Memory B cell (primary cell): Measurements from ENCODE around the gene EPB41.
"Not testable (repeated sequence)": the region's sequence is repeated elsewhere in the genome, so short reads cannot be mapped to it uniquely, and the experiment has no call there.

Experiments used
- ATAC-seq: fragments of 150-1000 bp; cut with Tn5 transposase; 2 replicates; pipeline ENCODE4 v1.10.0; 2021; ENCODE audit warnings: low read depth, mild to moderate bottlenecking, moderate library complexity
- DNase-seq, 2 donors: peaks; one replicate each; pipeline ENCODE4 v3.0.0; 2022; ENCODE audit warnings: low spot score in 2 of 2
- H3K27ac Mint-ChIP-seq: one replicate; pipeline ENCODE4 v1.8.0; 2022; ENCODE audit warnings: mild to moderate bottlenecking, moderate library complexity, mixed read lengths
- H3K27me3 Mint-ChIP-seq: one replicate; pipeline ENCODE4 v1.8.0; 2022; ENCODE audit warnings: mixed read lengths
- H3K36me3 Mint-ChIP-seq: one replicate; pipeline ENCODE4 v1.8.0; 2022; ENCODE audit warnings: mild to moderate bottlenecking, mixed read lengths
- H3K4me1 Mint-ChIP-seq: one replicate; pipeline ENCODE4 v1.8.0; 2022; ENCODE audit warnings: mixed read lengths
- H3K4me3 Mint-ChIP-seq: one replicate; pipeline ENCODE4 v1.8.0; 2022; ENCODE audit warnings: mild to moderate bottlenecking, moderate library complexity, mixed read lengths
- H3K9me3 Mint-ChIP-seq: one replicate; pipeline ENCODE4 v1.8.0; 2022; ENCODE audit warnings: mixed read lengths

The EPB41 gene

DNA sequence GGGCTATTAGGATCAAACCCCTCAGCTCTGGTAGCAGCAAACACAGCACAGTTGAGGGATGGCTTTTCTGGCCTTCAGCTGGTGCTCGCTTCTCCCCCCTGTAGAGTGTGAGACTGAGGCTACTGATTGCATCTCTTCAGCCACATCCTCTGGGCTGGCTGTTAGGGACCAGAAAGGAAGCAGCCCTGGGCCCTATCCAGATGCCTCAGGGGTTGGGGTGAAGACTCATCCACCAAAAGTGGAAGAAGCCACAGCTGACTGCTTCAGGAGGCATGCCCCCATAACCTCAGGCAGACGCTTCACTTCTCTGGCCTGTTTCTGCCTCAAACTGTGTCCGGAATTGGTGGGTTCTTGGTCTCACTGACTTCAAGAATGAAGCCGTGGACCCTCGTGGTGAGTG, 215.5 kb downstream of the EPB41 start:
- no peak overlapping the region for H3K27ac Mint-ChIP-seq
- DNase-seq: no peak

GRCh38 chr1:29131056-29131455, 216.7 kb downstream of the EPB41 start:
- H3K27me3 Mint-ChIP-seq, DNase-seq, H3K9me3 Mint-ChIP-seq, H3K27ac Mint-ChIP-seq, H3K4me3 Mint-ChIP-seq, H3K4me1 Mint-ChIP-seq, ATAC-seq, H3K36me3 Mint-ChIP-seq: not testable (repeated sequence)

More for the DNA sequence above, 215.5 kb downstream of the EPB41 start:
- H3K4me3 Mint-ChIP-seq: no peak overlapping the region
- H3K36me3 Mint-ChIP-seq: peaks cover 3% of the 10 kb centered on the region
- peaks cover 12% of the 10 kb centered on the region for H3K27me3 Mint-ChIP-seq
- H3K9me3 Mint-ChIP-seq: no peaks in the 10 kb centered on the region
- peaks cover 8% of the 10 kb centered on the region for H3K4me1 Mint-ChIP-seq
- no peak for ATAC-seq

DNA sequence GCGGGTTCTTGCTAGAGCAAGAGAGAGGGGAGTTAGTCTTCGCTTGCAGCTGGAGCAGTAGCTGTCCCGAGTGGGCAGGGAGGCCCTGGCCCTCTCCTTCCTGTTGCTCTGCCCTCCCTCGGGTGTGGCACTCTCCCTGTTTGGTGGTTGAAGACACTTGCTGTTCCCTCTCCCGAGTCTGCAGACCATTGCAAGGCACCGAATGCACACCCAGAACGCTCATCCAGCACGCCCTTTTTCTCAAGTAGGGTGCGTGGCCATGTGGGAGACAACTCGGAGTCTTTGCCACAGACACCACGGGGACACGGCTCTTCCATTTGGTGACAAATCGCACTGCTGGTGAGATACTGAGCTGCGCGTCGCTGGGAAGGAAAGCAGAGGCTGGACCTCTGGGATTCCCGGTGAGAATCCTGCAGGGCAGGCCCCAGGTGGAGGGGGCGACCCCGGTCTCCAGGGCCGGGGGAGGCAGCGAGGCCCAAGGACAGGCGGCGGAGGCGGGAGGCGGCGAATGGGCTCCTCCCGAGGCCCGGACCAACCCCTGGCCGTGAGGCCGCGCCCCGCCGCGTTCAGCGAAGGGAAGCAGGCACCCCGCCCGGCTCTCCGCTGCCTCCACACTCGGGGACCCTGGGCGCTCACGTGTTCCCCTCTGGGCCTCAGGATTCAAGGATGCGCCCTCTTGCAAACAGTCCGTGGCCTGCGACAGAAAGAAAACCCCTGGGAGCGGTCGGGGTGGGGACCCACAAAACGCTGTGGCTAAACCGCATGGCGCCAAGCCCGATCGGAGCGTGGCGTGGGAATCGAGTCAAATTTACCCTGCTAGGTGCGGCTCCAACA, 219.7 kb downstream of the EPB41 start:
- DNase-seq (no peak), ATAC-seq (no peak)
- Mint-ChIP-seq H3K9me3 (no peaks in the 10 kb centered on the region), H3K4me3 (no peak overlapping the region), H3K36me3 (no peaks in the 10 kb centered on the region), H3K27me3 (peaks cover 2% of the 10 kb centered on the region), H3K4me1 (no peaks in the 10 kb centered on the region), H3K27ac (no peak overlapping the region)

DNA sequence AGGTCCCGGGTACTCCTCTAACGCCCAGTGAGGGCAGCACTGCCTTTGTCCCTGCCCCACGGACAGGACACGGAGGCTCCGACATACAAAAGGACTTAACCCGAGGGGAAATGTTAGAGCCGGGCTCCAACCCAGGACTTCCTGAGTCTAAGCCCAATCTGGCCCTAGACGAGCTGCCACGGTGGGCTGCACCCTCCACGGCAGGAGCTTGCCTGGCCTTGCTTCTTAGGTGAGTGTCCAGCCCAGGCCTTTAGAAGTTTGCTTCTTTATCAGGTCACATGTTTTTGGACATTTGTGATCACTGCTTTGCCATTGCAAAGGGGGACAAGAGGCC, 220.3 kb downstream of the EPB41 start:
- H3K4me3 Mint-ChIP-seq: no peak overlapping the region

DNA sequence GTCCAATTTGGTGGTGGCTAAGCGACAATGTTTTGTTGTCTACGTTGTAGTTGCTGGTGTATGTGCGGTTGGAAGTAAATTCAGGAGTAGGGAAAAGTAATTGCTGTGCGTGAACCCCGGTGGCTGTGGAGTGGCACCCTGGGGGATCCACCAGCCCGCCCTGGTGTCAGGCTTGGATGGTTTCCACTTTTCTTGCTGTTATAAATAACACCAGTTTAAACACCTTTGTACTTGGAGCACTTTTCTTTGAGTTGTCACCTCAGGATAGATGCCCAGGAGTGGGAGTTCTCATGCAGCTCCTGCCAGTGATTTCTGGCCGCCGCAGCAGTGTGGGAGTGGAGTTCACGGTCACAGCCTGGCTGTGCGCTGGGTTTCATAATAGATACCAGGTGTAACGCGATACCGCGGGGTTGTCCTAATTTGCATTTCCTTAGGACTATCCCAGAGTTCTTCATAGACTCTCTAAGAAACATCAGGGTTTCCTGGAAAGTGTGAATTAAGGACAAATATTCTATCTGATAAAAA, 222.1 kb downstream of the EPB41 start:
- no peak for ATAC-seq

More for the DNA sequence above, 220.3 kb downstream of the EPB41 start:
- H3K9me3 Mint-ChIP-seq: no peaks in the 10 kb centered on the region
- no peaks in the 10 kb centered on the region for H3K36me3 Mint-ChIP-seq
- ATAC-seq: no peak
- no peaks in the 10 kb centered on the region for H3K4me1 Mint-ChIP-seq
- DNase-seq: no peak
- H3K27ac Mint-ChIP-seq: no peak overlapping the region
- H3K27me3 Mint-ChIP-seq: peaks cover 2% of the 10 kb centered on the region

DNA sequence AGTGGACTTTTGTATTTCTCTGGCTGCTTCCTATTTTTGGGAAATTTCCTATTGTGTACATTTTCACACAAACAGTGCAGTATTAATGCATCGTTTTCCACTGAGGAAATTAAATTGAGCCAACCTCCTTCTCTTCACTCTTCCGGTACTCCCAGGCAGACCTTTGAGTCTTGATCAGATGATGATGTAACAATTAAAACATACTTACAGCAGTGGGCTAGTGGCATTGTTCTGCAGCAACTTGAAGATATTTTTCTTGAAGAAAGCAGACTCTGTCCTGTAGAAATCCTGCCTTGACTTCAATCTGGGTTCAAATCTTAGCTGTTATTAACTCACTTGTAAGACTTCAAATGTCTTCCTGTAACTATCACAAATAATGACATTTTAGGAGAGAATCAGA, 228.3 kb downstream of the EPB41 start:
- no peak overlapping the region for H3K27ac Mint-ChIP-seq
- peaks cover 16% of the 10 kb centered on the region for H3K36me3 Mint-ChIP-seq
- no peaks in the 10 kb centered on the region for H3K27me3 Mint-ChIP-seq

More for the DNA sequence above, 222.1 kb downstream of the EPB41 start:
- peaks cover 2% of the 10 kb centered on the region for H3K27me3 Mint-ChIP-seq
- no peak overlapping the region for H3K4me3 Mint-ChIP-seq
- H3K27ac Mint-ChIP-seq: no peak overlapping the region
- no peaks in the 10 kb centered on the region for H3K36me3 Mint-ChIP-seq
- no peaks in the 10 kb centered on the region for H3K4me1 Mint-ChIP-seq
- no peak for DNase-seq
- no peaks in the 10 kb centered on the region for H3K9me3 Mint-ChIP-seq

GRCh38 chr1:29144178-29144577, 229.8 kb downstream of the EPB41 start:
- H3K9me3 Mint-ChIP-seq: no peaks in the 10 kb centered on the region
- H3K27me3 Mint-ChIP-seq: no peaks in the 10 kb centered on the region
- H3K36me3 Mint-ChIP-seq: peaks cover 28% of the 10 kb centered on the region
- H3K4me1 Mint-ChIP-seq: peaks cover 3% of the 10 kb centered on the region
- H3K27ac Mint-ChIP-seq: no peak overlapping the region
- H3K4me3 Mint-ChIP-seq: no peak overlapping the region
- ATAC-seq: no peak
- DNase-seq: no peak

More for the DNA sequence above, 228.3 kb downstream of the EPB41 start:
- Mint-ChIP-seq H3K9me3 (no peaks in the 10 kb centered on the region), H3K4me3 (no peak overlapping the region), H3K4me1 (peaks cover 3% of the 10 kb centered on the region)
- DNase-seq (no peak), ATAC-seq (no peak)

GRCh38 chr1:29145739-29146437, 231.5 kb downstream of the EPB41 start:
- Mint-ChIP-seq H3K4me1 (peaks cover 3% of the 10 kb centered on the region), H3K36me3 (peaks cover 39% of the 10 kb centered on the region), H3K27ac (no peak overlapping the region), H3K4me3 (no peak overlapping the region), H3K9me3 (no peaks in the 10 kb centered on the region), H3K27me3 (no peaks in the 10 kb centered on the region)
- ATAC-seq (no peak), DNase-seq (no peak)

GRCh38 chr1:29148656-29149491, 234.5 kb downstream of the EPB41 start:
- Mint-ChIP-seq H3K4me1 (no peaks in the 10 kb centered on the region), H3K27ac (peak overlapping the region; percentile 87)
- ATAC-seq: no peak

DNA sequence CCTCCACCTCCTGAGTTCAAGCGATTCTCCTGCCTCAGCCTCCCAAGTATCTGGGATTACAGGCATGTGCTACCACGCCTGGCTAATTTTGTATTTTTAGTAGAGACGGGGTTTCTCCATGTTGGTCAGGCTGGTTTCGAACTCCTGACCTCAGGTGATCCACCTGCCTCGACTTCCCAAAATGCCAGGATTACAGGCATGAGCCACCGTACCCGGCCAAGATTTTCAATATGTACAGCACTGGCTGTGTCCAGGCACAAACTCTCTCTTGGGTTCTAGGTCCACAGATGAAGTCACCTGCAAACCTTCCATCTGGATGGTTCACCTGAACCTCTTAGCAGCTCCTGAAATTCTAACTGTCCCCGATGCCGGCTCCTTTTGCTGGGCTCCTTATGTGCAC, 236.0 kb downstream of the EPB41 start:
- not testable (repeated sequence) for H3K9me3 Mint-ChIP-seq, H3K27me3 Mint-ChIP-seq, H3K27ac Mint-ChIP-seq, ATAC-seq, DNase-seq, H3K4me1 Mint-ChIP-seq, H3K4me3 Mint-ChIP-seq
- H3K36me3 Mint-ChIP-seq: peaks cover 61% of the 10 kb centered on the region

More at GRCh38 chr1:29148656-29149491, 234.5 kb downstream of the EPB41 start:
- H3K36me3 Mint-ChIP-seq: peaks cover 56% of the 10 kb centered on the region
- H3K27me3 Mint-ChIP-seq: no peaks in the 10 kb centered on the region
- no peak for DNase-seq
- no peak overlapping the region for H3K4me3 Mint-ChIP-seq
- H3K9me3 Mint-ChIP-seq: no peaks in the 10 kb centered on the region

GRCh38 chr1:29152046-29152805, 237.9 kb downstream of the EPB41 start:
- Mint-ChIP-seq H3K27ac (no peak overlapping the region), H3K4me1 (no peaks in the 10 kb centered on the region), H3K36me3 (peaks cover 54% of the 10 kb centered on the region), H3K4me3 (no peak overlapping the region), H3K27me3 (no peaks in the 10 kb centered on the region), H3K9me3 (no peaks in the 10 kb centered on the region)
- DNase-seq (no peak), ATAC-seq (no peak)

DNA sequence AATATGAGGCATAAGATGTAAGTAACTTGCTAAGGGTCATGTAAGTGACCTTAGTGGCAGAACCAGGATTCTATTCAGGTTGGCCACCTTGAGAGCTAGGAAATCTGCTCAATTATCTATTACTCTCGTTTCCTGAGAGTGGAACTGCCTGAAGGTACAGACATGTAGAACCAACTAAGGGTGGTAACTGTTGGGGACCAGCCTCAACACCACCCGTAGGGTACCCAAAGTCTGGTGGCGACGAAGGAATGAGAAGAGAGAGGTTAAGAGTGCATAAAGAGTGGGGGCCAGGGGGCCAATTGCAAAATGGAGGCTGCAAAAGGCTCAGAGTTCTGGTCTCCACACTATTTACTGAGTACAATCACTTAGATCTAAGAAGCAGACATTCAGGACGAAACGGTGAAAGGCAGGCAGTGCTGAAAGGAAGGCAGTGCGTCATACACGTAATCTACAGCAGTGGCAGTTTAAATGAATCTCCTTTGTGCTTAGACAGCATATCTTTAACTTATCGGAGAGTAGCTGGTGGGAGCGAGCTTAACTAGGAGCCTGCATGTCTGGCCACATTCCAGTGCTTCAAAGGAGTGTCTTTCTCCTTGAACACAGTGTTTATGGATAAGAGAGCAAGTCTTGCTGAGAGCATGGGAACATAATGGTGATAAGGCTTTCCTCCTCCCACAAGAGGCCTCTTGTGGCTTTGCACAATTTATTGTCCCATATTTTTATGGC, 242.3 kb downstream of the EPB41 start:
- H3K27ac Mint-ChIP-seq: no peak overlapping the region
- no peaks in the 10 kb centered on the region for H3K4me1 Mint-ChIP-seq
- peaks cover 31% of the 10 kb centered on the region for H3K36me3 Mint-ChIP-seq
- no peaks in the 10 kb centered on the region for H3K9me3 Mint-ChIP-seq
- DNase-seq (no peak), ATAC-seq (no peak)
- H3K4me3 Mint-ChIP-seq: no peak overlapping the region
- H3K27me3 Mint-ChIP-seq: no peaks in the 10 kb centered on the region

- no peaks in the 10 kb centered on the region for H3K27me3 Mint-ChIP-seq
- ATAC-seq (no peak), DNase-seq (no peak)
- H3K4me3 Mint-ChIP-seq: no peak overlapping the region
- no peaks in the 10 kb centered on the region for H3K9me3 Mint-ChIP-seq
- no peaks in the 10 kb centered on the region for H3K4me1 Mint-ChIP-seq
- peaks cover 27% of the 10 kb centered on the region for H3K36me3 Mint-ChIP-seq
- H3K27ac Mint-ChIP-seq: no peak overlapping the region
These were observed 242.9 kb downstream of the EPB41 start for GRCh38 chr1:29157269-29157601.
